Astrocyte of the hippocampus (primary cell): ENCODE measurements around the gene BEST2.
"Not testable (repeated sequence)": the region's sequence is repeated elsewhere in the genome, so short reads cannot be mapped to it uniquely, and the experiment has no call there.

Experiments used
- DNase-seq: peaks from one replicate; pipeline ENCODE4 v3.0.0; 2011; ENCODE audit warnings: low read depth, low spot score

BEST2 gene

GRCh38 chr19:12751635-12752034, at the start of gene BEST2:
Gene BEST2, plus strand, starts transcription at chr19:12751791. Its CDS starts 802 bp downstream, at chr19:12752593.
- no peak for DNase-seq

GRCh38 chr19:12703046-12703445, 48.5 kb upstream of the BEST2 start:
- DNase-seq = peak; percentile 39

GRCh38 chr19:12705169-12705568, 46.4 kb upstream of the BEST2 start:
- no peak for DNase-seq

- no peak for DNase-seq
Measured at GRCh38 chr19:12705654-12706331, 45.8 kb upstream of the BEST2 start.

DNA sequence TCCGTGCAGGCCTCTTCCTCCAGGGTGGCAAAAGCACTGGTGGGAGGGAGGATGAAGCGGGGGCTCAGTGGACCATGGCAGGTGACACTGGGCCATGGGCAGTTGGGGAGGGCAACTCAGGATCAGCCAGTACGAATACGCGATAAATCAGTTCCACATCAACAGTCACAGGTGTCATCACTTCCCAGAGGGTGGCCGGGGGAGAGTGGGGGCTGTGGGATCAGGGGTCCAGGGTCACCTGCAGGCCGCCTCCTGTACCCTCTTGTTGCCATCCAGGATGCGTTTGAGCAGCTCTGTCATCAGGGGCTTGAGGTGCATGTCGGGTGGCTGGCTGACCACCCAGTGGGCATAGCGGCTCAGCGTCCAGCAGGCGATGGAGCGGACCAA, 45.3 kb upstream of the BEST2 start:
- DNase-seq = no peak

DNA sequence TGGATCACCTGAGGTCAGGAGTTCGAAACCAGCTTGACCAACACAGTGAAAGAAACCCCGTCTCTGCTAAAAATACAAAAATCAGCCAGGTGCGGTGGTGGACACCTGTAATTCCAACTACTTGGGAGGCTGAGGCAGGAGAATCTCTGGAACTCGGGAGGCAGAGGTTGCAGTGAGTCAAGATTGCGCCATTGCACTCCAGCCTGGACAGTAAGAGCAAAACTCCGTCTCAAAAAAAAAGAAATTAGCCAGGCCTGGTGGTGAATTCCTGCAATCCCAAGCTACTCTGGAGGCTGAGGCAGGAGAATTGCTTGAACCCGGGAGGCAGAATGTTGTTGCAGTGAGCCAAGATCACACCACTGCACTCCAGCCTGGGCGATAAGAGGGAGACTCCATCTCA, 43.0 kb upstream of the BEST2 start:
- DNase-seq = no peak

GRCh38 chr19:12711187-12711586, 40.4 kb upstream of the BEST2 start:
- DNase-seq = no peak

DNA sequence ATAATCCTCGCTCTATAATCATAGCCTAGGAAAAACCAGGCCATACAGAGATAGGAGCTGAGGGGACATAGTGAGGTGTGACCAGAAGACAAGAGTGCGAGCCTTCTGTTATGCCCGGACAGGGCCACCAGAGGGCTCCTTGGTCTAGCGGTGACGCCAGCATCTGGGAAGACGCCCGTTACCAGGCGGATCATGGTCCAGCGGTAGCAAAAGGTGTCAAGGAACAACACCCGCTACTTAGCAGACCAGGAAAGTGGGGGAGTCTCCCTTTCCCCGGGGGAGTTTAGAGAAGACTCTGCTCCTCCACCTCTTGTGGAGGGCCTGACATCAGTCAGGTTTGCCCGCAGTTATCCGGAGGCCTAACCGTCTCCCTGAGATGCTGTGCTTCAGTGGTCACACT, 39.5 kb upstream of the BEST2 start:
- not testable (repeated sequence) for DNase-seq

GRCh38 chr19:12713304-12713703, 38.3 kb upstream of the BEST2 start:
- not testable (repeated sequence) for DNase-seq

DNA sequence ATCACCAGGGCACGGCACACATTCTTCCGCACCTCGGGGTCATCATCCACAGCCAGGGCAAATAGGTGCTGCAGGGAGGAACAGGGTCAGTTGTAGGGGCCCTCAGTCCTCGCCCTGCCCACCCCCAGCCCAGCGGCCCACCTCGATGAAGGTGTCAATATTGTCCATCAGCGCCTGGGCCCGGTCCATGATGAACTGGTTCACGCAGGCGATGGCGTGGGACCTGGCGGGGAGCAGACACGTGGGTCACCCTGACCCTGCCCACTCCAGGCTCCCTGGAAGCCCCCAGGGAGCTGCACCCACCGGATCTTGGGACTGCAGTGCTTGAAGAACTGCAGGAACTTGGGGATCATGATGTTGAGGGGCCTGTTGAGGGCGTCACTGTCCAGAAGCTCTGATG, 36.5 kb upstream of the BEST2 start:
- DNase-seq = no peak

DNA sequence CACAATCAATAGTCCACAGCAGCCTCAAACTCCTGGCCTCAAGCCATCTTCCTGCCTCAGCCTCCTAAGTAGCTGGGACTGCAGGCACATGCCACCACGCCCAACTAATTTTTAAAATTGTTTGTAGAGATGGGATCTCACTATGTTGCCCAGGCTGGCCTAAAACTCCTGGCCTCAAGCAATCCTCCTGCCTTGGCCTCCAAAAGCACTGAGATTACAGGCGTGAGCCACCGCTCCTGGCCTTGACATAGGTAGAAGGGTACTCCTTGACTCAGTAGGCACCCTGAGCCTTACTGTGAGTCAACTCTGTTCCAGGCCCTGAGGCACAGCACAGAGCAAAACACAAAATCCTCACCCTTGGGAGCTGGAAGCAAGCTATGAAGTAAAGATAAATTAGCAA, 35.7 kb upstream of the BEST2 start:
- DNase-seq = no peak

GRCh38 chr19:12720296-12720695, 31.3 kb upstream of the BEST2 start:
- DNase-seq = no peak

GRCh38 chr19:12720851-12721655, 30.5 kb upstream of the BEST2 start:
- DNase-seq = peak; percentile 45

GRCh38 chr19:12721656-12722565, 29.7 kb upstream of the BEST2 start:
- DNase-seq = peak; percentile 87

DNA sequence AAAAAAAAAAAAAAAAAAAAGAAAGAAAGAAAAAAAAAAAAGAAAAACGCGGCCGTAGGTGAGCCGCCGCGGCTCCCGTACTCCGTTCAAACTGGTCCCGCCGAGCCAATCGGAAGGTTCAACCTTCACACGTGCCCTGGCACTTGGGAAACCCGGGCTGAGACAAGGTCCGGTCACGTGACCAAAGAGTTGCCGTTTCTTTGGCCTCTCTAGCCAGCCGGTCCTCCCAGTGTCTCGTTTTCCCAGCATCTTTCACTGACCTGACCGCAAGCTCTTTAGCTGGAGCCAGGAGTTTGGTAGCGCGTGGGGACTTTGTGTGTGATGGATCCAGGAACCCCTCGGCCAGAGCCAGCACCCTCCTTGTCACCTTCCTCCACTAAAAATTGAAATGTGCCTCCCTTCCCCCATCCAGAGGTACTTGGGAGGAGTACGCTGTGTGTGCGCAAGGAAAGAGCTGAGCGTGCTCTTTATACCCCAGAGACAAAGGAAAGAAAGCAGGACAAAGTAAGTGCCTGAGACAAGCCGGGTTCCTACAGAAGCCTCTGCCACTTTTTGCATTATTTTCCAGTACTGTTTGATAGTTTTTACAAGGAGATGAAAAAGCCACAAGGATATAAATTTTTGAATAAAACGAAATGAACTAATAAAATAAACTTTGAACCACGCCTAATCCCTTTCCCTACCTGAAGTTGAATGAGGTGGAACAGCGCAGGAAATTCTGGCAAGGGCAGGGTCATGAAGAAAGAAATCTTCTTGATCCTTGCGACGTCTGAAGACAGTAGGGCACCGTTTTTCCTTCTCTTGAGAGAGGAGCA, 28.8 kb upstream of the BEST2 start:
- DNase-seq = peak; percentile 99

GRCh38 chr19:12723381-12723640, 28.3 kb upstream of the BEST2 start:
- DNase-seq = no peak

DNA sequence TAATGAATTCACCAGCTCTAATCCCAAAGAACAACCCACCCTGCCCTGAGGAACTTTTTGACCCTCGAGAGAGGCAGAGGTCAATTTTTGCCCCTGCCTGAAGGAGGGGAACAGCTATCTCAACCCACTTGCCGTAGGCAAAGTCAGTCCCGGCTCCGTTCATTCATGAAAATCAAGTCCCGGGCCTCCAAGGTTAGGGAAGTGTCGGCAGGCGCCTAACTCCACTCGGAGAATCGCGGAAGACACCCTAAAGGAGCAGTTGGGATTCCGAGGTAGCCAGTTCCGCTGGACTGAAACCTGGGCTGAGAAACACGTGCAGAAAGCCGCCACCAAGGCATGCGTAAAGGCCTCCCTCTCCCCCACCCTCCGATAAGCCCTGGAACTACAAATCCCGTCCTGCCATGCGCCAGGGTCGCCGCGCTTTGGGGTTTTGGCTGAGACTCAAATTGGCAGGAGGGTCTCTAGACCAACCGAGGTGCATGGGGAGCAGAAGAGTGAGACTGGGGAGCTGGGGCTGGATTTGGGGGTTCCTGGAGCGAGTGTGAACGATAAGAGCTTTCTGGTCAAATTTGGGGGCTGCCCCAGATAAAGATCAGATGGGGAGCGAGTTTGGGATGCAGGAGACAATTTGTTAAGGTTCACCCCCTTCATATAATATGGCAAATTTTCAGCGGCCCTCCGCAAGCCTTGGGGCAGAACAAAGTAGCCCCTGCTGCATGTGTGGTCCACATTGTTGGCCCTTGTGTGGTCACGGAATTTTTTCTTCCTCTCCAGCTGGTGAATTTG, 27.8 kb upstream of the BEST2 start, which contains the start of gene TNPO2:
Gene TNPO2, minus strand, starts transcription at position 292 of the 786 bp plus-strand sequence. CDS start 2,955 bp downstream, outside the sequence.
- DNase-seq = peak; percentile 78

GRCh38 chr19:12725612-12726011, 26.0 kb upstream of the BEST2 start:
- DNase-seq = not testable (repeated sequence)

DNA sequence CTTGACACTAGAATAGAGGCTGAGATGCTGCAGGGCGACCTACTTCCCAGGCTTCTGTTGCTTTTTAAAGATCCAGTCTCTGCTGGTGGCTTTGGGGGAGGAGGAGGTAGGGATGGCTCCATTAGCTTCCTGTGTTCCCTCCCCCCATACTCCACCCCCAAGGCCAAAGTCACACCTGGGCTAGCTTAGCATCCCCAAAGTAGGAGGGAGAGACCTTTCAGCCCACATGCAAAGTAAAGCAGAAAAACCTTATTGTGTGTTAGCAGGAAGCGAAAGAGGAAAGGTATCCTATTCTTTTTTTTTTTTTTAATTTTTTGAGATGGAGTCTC, 24.6 kb upstream of the BEST2 start:
- no peak for DNase-seq

DNA sequence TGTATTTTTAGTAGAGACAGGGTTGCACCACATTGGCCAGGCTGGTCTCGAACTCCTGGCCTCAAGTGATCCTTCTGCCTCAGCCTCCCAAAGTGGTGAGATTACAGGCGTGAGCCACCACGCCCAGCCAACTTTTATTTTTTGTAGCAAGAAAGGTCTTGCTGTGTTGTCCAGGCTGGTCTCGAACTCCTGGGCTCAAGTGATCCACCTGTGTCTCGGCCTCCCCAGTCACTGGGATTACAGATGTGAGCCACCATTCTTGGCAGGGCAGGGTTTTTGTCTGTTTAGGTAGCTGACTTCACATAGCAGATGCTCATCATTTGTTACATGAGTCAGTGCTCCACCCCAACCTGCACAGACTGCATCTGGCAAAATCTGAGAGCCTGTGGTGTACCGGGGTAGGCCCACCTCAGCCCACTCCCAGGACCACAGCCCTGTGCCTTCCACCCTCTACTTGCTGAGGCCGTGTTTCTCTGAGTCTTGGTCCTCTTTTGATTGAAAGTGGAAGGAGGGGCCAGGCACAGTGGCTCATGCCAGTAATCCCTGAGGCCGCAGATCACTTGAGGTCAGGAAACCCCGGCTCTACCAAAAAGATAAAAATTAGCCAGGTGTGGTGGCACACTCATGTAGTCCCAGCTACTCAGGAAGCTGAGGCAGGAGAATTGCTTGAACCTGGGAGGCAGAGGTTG, 23.7 kb upstream of the BEST2 start:
- DNase-seq = no peak
